HepG2 (cell line): ENCODE results near the gene BTBD7. TPM values are rescaled to one million over a fixed set of nuclear protein-coding genes. Genes with fewer than 3 reads are reported as not detected.

Source experiments
- ATAC-seq: fragments of 200-7000 bp; cut with Tn5 transposase; 3 replicates; pipeline ENCODE4 v1.9.1; 2020; ENCODE audit warnings: mild to moderate bottlenecking, moderate library complexity
- BruUV-seq: library from RNA; stranded (reverse); fragments of 400-500 nt; replicated peaks from 2 replicates; lab custom pipeline; 2021; lab: Mats Ljungman, UMichigan
- CTCF ChIA-PET: fragments of 300-600 bp; formaldehyde crosslinking; extraction: SDS; loops from one replicate; lab custom pipeline; 2021; ENCODE audit warnings: low total read pairs, inconsistent platforms, low intra/inter-chr PET ratio; lab: Yijun Ruan, JAX
- POLR2A ChIA-PET: fragments of 350-600 bp; sonication (Branson Sonifier 250); formaldehyde crosslinking; loops from one replicate; lab custom pipeline; 2020; ENCODE audit warnings: antibody characterized with exemption, inconsistent platforms; lab: Yijun Ruan, JAX
- DNase-seq: peaks from one replicate; pipeline ENCODE4 v3.0.0-alpha.2; 2015; ENCODE audit warnings: low spot score
- FAIRE-seq: peaks from 3 replicates; lab custom pipeline; 2011; peaks lifted over from hg19 to GRCh38; lab: Jason Lieb, UNC
- H2AFZ ChIP-seq: one replicate; pipeline ENCODE4 v1.6.1; 2011; ENCODE audit warnings: low read length, inconsistent platforms
- H3K27ac ChIP-seq: fragments of 300-600 bp; 3 replicates; pipeline ENCODE4 v1.8.0; 2011; ENCODE audit warnings: mixed run types, mild to moderate bottlenecking, mixed read lengths, low read length, inconsistent platforms; ENCODE audit not compliant: insufficient read depth; ENCODE audit errors: extremely low read length
- H3K27me3 ChIP-seq, 2 experiments: fragments of 200-600 bp in 1 of 2; 2 replicates in 1 of 2; 3 replicates in 1 of 2; pipeline versions ENCODE4 v1.6.0 to v1.8.0; 2011; ENCODE audit warnings: low read length in 2 of 2, mild to moderate bottlenecking in 2 of 2, moderate library complexity in 2 of 2, inconsistent platforms in 1 of 2; ENCODE audit not compliant: insufficient read depth in 2 of 2, control insufficient read depth in 1 of 2
- H3K36me3 ChIP-seq, 2 experiments: fragments of 200-600 bp in 1 of 2; replicated peaks in 1 of 2; 2 replicates in 1 of 2; 3 replicates in 1 of 2; pipeline versions ENCODE4 v1.5.1 to v1.8.0; 2011; ENCODE audit warnings: low read length in 2 of 2, inconsistent platforms in 1 of 2; ENCODE audit not compliant: insufficient read depth in 2 of 2, control insufficient read depth in 1 of 2
- H3K4me1 ChIP-seq: 2 replicates; pipeline ENCODE4 v1.5.1; 2012; ENCODE audit warnings: low read length, inconsistent platforms; ENCODE audit not compliant: insufficient read depth
- H3K4me2 ChIP-seq: 2 replicates; pipeline ENCODE4 v1.6.0; 2011; ENCODE audit warnings: low read depth, low read length, inconsistent platforms
- H3K4me3 ChIP-seq, 3 experiments: fragments of 200-600 bp in 1 of 3; sonication (generic), shearing (Covaris generic) in 1 of 3; replicated peaks in 1 of 3; 2 replicates each; pipeline ENCODE4 v1.5.1; 2011 to 2016; ENCODE audit warnings: low read length in 3 of 3, inconsistent platforms in 2 of 3, low read depth in 2 of 3, mild to moderate bottlenecking in 2 of 3, control low read depth in 1 of 3, mixed read lengths in 1 of 3; ENCODE audit not compliant: insufficient read depth in 1 of 3
- H3K79me2 ChIP-seq: one replicate; pipeline ENCODE4 v1.6.1; 2011; ENCODE audit warnings: low read length, inconsistent platforms; ENCODE audit not compliant: insufficient read depth
- H3K9ac ChIP-seq: 2 replicates; pipeline ENCODE4 v1.6.0; 2011; ENCODE audit warnings: mild to moderate bottlenecking, low read depth, low read length, inconsistent platforms; ENCODE audit not compliant: insufficient read depth
- H3K9me3 ChIP-seq: 2 replicates; pipeline ENCODE4 v1.5.1; 2012; ENCODE audit warnings: mild to moderate bottlenecking, low read length
- H4K20me1 ChIP-seq: 2 replicates; pipeline ENCODE4 v1.6.0; 2011; ENCODE audit warnings: inconsistent platforms, mild to moderate bottlenecking, low read length, moderate library complexity; ENCODE audit not compliant: insufficient read depth
- BORCS8-MEF2B ChIP-seq: sonication (generic); formaldehyde crosslinking; IDR thresholded peaks from 2 replicates; pipeline ENCODE4 v1.8.0; 2022; ENCODE audit warnings: mild to moderate bottlenecking, missing genetic modification reagents
- GTF3A ChIP-seq: sonication (generic); formaldehyde crosslinking; conservative IDR thresholded peaks from 2 replicates; pipeline ENCODE4 v1.4.0; 2020; ENCODE audit warnings: mild to moderate bottlenecking, missing genetic modification reagents
- SIN3B ChIP-seq: fragments of 150-350 bp; IDR thresholded peaks from 2 replicates; pipeline ENCODE4 v1.6.1; 2014; ENCODE audit warnings: low read length
- TCF12 ChIP-seq, 2 experiments: fragments of 450-650 bp in 1 of 2; sonication (generic) in 1 of 2; formaldehyde crosslinking in 1 of 2; IDR thresholded peaks; 2 replicates each; pipeline versions ENCODE4 v1.6.1 to v1.8.0; 2017 to 2022; ENCODE audit warnings: antibody characterized with exemption in 1 of 2, mild to moderate bottlenecking in 1 of 2, missing genetic modification reagents in 1 of 2, moderate library complexity in 1 of 2
- TEF ChIP-seq: sonication (generic); formaldehyde crosslinking; IDR thresholded peaks from 2 replicates; pipeline ENCODE4 v1.5.0; 2020; ENCODE audit warnings: missing genetic modification reagents
- ZKSCAN1 ChIP-seq: fragments of 150-350 bp; IDR thresholded peaks from 2 replicates; pipeline ENCODE4 v1.6.1; 2014; ENCODE audit warnings: low read length
- ZNF468 ChIP-seq: sonication (generic); formaldehyde crosslinking; IDR thresholded peaks from 2 replicates; pipeline ENCODE4 v1.8.0; 2022; ENCODE audit warnings: mild to moderate bottlenecking, moderate library complexity, missing genetic modification reagents
- ZNF776 ChIP-seq: sonication (generic); formaldehyde crosslinking; IDR thresholded peaks from 2 replicates; pipeline ENCODE4 v1.4.0; 2020; ENCODE audit warnings: mild to moderate bottlenecking, missing genetic modification reagents
- ZSCAN12 ChIP-seq: sonication (generic); formaldehyde crosslinking; IDR thresholded peaks from 2 replicates; pipeline ENCODE4 v1.9.0; 2021; ENCODE audit warnings: mild to moderate bottlenecking, missing genetic modification reagents
- WGBS: methylation state at CpG from one replicate; pipeline ENCODE4 v1.1.6; 2017; ENCODE audit warnings: low lambda C conversion rate; 5-methylcytosine and 5-hydroxymethylcytosine counted together
- in situ Hi-C: cut with HindIII; loops from 2 replicates; pipeline ENCODE4 v1.10.0; 2017; ENCODE audit warnings: low pct_unique_long_range_greater_than_20kb; ENCODE audit not compliant: extremely low pct_ligation_motif_present
- intact Hi-C: fragments of 100-400 bp; cut with micrococcal nuclease; formaldehyde crosslinking; loops from one replicate; pipeline ENCODE4 v1.10.0; 2022; ENCODE audit not compliant: unreplicated experiment
- polyA plus RNA-seq, 8 experiments: library from polyadenylated mRNA; depleted of rRNA in 3 of 8; stranded (reverse) in 7 of 8; unstranded in 1 of 8; fragments of >200 nt; fragmentation: Illumina TruSeq in 4 of 8; extraction: Trizol in 4 of 8; gene quantifications; 2 replicates each; pipeline versions ENCODE4 v1.2.1 to v1.2.3, GENCODE V29; 2011 to 2016; ENCODE audit warnings: low read depth in 4 of 8, missing spikeins in 1 of 8, mixed read lengths in 1 of 8; ENCODE audit not compliant: insufficient read depth in 1 of 8
- total RNA-seq, 5 experiments: library from RNA; depleted of rRNA; stranded (reverse); fragments of >200 nt; fragmentation: Illumina TruSeq; extraction: Trizol; gene quantifications; 2 replicates each; pipeline ENCODE4 v1.2.3, GENCODE V29; 2016; ENCODE audit warnings: low read depth in 1 of 5
- TF ChIP-seq, protein P1 (sequence below): sonication (generic); formaldehyde crosslinking; IDR thresholded peaks from 2 replicates; pipeline ENCODE4 v1.4.0; 2020; ENCODE audit warnings: missing genetic modification reagents
- TF ChIP-seq, protein P2 (sequence below): sonication (generic); formaldehyde crosslinking; IDR thresholded peaks from 2 replicates; pipeline ENCODE4 v1.5.0; 2020; ENCODE audit warnings: missing genetic modification reagents

The BTBD7 gene
- total and polyA plus RNA-seq, 2 of the 13 experiments (the other 11 are each of a cell fraction or from before 2014, with no cell fraction given), result 11.6 to 15.2 TPM

- Histone ChIP-seq H3K9me3 (no peaks in the 10 kb centered on the region), H3K4me1 (peaks cover 12% of the 10 kb centered on the region), H3K4me3 (no peak overlapping the region), H3K36me3 (no peaks in the 10 kb centered on the region), H3K27me3 (no peaks in the 10 kb centered on the region), H3K27ac (no peak overlapping the region), H3K79me2 (no peaks in the 10 kb centered on the region), H4K20me1 (no peaks in the 10 kb centered on the region), H3K9ac (no peak overlapping the region), H3K4me2 (no peak overlapping the region), H2AFZ (no peak overlapping the region)
- FAIRE-seq (no peak), DNase-seq (no peak), ATAC-seq (no peak)
- intact Hi-C loops, result no loop called here
- no TSS peak for BruUV-seq
- 96% methylated on average over 4 of the region's 4 CpGs for WGBS
- TF ChIP-seq, protein P1, sequence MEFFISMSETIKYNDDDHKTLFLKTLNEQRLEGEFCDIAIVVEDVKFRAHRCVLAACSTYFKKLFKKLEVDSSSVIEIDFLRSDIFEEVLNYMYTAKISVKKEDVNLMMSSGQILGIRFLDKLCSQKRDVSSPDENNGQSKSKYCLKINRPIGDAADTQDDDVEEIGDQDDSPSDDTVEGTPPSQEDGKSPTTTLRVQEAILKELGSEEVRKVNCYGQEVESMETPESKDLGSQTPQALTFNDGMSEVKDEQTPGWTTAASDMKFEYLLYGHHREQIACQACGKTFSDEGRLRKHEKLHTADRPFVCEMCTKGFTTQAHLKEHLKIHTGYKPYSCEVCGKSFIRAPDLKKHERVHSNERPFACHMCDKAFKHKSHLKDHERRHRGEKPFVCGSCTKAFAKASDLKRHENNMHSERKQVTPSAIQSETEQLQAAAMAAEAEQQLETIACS (CRISPR knock-in tag), result no peak
- TF ChIP-seq TCF12 (IDR thresholded peaks at IDR 0.05) (no peak), TCF12 (CRISPR knock-in tag; IDR thresholded peaks at IDR 0.05) (no peak), ZNF468 (CRISPR knock-in tag) (no peak), GTF3A (CRISPR knock-in tag) (no peak), ZKSCAN1 (no peak), BORCS8-MEF2B (CRISPR knock-in tag) (no peak), SIN3B (no peak), TEF (CRISPR knock-in tag) (no peak), ZNF776 (no peak), ZSCAN12 (CRISPR knock-in tag) (no peak)
- TF ChIP-seq, protein P2, sequence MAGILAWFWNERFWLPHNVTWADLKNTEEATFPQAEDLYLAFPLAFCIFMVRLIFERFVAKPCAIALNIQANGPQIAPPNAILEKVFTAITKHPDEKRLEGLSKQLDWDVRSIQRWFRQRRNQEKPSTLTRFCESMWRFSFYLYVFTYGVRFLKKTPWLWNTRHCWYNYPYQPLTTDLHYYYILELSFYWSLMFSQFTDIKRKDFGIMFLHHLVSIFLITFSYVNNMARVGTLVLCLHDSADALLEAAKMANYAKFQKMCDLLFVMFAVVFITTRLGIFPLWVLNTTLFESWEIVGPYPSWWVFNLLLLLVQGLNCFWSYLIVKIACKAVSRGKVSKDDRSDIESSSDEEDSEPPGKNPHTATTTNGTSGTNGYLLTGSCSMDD (CRISPR knock-in tag), result no peak
- ChIA-PET CTCF (no interaction called here), POLR2A (interaction anchor here (1.2 kb wide), 1 partner anchor 14 kb away, joined by 3 read pairs; the partner anchor contains the start of genes LYSET and MOAP1)
- in situ Hi-C loops, result no loop called here
Measured at GRCh38 chr14:93199031-93199430, 133.8 kb downstream of the BTBD7 start.
